ENCODE measurements around the gene VAV2.

Gene VAV2

DNA sequence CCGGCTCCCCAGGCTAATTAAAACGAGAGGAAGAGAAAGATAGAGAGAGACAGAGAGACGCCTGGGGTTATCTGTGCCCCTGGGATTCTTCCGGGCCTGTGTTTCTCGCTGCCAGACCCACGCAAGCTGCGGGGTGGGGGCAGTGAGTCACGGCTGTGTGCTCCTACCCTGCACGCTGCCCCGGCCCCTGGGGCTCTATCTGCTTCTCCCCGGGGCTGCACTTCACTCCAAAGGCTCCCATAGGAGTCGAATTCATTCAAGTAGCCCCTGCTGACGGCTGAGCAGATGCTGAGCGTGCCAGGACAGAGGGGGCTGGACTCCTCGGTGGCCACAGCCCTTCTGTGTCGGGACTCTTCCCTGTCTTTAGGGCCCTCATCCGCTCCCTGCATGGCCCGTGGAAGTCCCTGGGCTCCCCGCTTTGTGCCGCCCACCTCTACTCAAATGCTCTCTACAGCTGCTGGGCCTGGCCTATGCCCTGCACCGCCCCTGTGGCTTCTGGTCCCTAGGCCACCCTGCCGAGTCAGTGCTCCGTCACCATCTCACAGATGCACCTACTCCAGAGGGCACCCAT lies 276.7 kb downstream of the VAV2 start:
- no peak for DNase-seq

DNA sequence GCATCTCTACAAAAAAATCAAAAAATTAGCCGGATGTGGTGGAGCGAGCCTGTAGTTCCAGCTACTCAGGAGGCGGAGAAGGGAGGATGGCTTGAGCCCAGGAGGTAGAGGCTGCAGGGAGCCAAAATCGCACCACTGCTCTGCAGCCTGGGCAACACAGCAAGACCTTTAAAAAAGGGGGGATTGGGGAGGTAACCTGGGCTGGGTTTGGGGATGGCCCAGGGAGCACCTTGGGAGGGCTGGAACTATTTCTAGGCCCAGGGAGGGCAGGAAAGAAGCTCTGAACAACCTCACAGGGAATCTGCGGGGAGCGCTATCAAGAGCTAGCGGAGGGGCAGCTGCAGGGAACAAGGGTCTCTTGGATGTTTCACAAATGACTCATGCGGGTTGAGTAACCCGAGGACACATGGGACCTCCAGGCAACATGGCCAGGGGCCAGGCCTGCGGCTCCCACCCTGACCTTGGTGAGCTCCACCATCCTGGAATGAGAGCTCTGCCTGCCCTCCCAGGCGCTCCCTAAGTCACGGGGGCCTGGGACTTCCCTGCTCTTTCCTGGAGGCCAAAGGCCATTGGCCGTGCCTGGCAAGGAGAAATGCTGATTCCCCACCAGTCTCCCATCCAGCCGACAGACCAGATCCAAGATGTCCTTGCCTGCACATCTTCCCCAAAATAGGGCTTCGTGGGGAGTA lies 277.4 kb downstream of the VAV2 start:
- no peak for DNase-seq

DNA sequence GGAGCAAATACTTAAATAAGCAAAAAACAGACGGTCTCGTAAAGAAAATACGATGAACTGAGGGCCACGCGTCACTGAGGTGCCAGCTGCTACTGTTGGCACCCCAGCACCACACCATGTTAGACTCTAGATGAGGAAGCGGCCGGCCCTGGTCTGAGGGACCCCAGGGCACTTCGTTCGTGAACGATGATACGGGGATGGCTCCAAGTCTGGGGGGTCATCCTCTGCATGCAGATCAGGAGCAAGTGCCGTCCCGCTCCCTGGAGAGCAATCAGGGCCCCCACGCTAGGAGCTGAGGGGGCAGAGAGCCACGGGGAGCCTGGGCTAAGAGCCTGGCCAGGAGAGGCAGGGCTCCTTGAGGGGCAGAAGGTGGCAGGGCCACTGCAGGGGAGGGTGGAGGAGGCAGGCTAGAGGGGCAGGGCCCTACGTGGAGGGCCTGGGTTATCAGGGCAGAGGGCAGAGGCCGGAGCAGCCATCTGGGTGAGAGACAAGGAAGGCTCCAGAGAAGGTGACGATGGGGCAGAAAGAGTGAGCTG lies 278.1 kb downstream of the VAV2 start:
- no peak for DNase-seq

DNA sequence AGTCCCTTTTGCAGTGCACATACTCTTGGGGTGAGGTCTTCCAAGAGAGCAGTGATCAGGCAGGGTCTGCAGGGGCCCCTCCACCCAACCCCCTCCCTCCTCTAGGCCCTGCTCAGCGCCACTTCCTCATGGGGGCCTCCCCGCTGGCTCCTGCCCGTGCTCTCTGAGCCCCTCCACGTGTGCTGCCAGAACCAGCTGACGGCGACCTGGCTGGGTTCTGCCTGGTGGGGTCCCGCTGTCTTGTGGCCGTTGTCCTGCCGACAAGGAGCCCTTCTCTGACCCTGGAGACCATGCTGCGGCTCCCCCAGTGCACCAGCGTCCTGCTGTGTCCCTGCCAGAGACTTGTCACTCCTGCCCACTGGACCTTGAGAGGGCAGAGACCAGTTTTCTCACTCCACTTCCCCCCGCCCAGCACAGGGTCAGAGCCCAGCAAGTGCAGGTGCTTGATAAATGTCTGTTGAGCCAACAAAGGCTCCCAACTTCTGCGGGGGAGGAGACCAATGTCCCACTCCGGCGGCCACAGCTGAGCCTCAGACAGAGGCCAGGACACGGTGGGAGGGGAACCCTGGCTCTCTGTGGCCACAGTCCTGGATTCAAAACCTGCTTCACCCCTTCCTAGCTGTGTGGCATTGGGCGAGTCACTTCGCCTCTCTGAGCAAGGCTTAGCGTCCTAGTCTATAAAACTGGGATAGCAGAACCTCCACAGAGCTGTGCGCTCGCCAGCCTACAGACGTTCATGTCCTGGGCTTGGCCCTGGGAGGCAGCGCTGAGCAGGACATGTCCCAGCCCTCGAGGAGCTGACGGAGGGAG lies 278.8 kb downstream of the VAV2 start:
- no peak for DNase-seq

GRCh38 chr9:133712221-133713100 lies 279.7 kb downstream of the VAV2 start:
- no peak for DNase-seq
